ENCODE results near the gene BHMT2.

The BHMT2 gene

DNA sequence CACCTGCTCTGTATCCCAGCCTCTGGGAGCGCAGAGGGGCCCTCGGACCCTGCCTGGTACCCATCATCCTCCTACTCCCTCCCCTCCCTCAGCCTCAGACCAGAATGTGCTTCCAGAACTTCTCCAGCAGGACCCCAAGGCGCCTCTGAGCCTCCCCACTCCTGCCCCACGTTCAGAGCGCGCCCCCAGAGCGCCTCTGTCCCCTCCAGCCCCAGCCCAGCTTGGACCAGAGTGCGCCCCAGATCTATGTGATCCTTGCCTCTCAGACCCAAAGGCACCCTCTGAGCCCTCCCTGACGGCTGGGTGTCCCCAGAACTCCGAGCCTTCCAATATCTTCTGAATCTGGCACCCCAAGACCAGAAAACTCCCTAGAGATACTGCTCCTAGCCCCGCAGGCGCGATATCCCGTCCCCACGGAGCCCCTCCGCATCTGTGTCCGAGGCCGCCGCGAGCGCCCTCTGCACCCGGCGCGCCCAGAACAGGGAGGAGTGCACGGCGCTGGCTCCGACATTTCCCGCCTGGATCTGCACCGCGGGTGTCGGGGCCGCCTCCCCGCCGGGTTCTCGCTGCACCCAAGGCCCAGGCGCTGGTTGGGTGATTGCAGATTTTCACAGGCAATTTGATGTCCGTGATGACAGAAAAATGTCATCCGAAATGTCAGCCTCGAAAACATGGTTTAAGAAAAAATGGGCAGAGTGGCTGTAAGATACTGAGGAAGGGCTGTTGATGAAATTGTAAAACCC is 42.6 kb downstream of the BHMT2 start:
- in situ Hi-C loops (cut with MboI; ENCODE audit: low sequenced_read_pairs) = no loop called here

- in situ Hi-C loops (cut with MboI; ENCODE audit: low sequenced_read_pairs) = no loop called here
Observed at GRCh38 chr5:79112703-79113058, 43.1 kb downstream of the BHMT2 start.

DNA sequence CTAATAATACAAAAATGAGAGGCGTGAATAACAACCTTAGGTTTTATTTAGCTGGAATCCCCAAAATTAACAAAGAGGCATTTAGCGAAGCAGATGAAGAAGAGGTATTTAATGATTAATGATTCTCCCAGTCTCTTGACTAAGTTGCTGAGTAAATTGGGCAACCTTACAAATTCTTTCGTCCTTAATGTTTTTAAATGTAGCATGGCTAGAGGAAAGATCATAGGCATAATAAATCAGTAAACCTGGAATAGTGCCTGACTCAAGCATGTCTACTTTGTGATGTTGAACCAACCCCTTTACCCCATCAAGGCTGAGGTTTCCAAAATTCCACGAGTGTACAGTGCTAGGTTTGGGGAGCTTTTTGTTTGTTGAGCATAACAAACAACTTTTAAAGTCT is 49.9 kb downstream of the BHMT2 start:
- in situ Hi-C loops (cut with MboI; ENCODE audit: low sequenced_read_pairs) = no loop called here

DNA sequence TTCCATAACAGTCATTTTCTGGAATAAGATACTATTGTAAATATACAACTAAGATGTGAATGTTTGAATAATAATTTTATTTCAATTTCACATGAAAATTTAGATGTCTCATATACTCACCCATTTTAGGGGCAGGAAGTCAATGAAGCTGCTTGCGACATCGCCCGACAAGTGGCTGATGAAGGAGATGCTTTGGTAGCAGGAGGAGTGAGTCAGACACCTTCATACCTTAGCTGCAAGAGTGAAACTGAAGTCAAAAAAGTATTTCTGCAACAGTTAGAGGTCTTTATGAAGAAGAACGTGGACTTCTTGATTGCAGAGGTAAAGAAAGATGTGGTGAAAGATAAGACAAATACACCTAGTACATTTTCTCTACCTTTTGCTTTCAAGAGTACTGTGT is 50.7 kb downstream of the BHMT2 start:
- in situ Hi-C loops (cut with MboI; ENCODE audit: low sequenced_read_pairs) = no loop called here

GRCh38 chr5:79122973-79123372 is 53.4 kb downstream of the BHMT2 start:
- in situ Hi-C loops (cut with MboI; ENCODE audit: low sequenced_read_pairs) = no loop called here

DNA sequence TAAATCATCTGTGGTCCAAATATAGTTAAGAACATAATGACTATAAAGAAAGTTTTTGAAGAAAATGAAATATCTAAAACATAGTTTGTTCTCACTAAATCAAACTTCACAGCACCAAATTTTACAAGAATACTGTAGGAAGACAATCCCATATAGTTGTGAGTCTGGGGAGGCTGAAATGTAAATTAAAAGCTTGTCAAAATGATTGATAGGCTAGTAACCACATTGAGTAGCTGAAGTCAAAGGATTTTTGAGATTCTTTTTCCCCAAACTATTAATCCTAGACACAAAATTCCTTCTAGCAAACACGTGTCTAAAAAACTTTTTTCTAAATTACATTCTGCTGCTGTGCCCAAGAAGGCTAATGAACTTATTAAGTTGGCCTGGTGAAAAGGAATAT is 55.0 kb downstream of the BHMT2 start:
- in situ Hi-C loops (cut with MboI; ENCODE audit: low sequenced_read_pairs) = loop anchor here (25.0 kb wide), 1 partner anchor 87 kb away; no protein-coding TSS in a partner anchor

- in situ Hi-C loops (cut with MboI; ENCODE audit: low sequenced_read_pairs) = loop anchor here (25.0 kb wide), 1 partner anchor 93 kb away; no protein-coding TSS in a partner anchor
Observed at GRCh38 chr5:79130781-79131180, 61.2 kb downstream of the BHMT2 start.

GRCh38 chr5:79133121-79133656 is 63.6 kb downstream of the BHMT2 start:
- in situ Hi-C loops (cut with MboI; ENCODE audit: low sequenced_read_pairs) = loop anchor here (25.0 kb wide), 1 partner anchor 96 kb away; no protein-coding TSS in a partner anchor

DNA sequence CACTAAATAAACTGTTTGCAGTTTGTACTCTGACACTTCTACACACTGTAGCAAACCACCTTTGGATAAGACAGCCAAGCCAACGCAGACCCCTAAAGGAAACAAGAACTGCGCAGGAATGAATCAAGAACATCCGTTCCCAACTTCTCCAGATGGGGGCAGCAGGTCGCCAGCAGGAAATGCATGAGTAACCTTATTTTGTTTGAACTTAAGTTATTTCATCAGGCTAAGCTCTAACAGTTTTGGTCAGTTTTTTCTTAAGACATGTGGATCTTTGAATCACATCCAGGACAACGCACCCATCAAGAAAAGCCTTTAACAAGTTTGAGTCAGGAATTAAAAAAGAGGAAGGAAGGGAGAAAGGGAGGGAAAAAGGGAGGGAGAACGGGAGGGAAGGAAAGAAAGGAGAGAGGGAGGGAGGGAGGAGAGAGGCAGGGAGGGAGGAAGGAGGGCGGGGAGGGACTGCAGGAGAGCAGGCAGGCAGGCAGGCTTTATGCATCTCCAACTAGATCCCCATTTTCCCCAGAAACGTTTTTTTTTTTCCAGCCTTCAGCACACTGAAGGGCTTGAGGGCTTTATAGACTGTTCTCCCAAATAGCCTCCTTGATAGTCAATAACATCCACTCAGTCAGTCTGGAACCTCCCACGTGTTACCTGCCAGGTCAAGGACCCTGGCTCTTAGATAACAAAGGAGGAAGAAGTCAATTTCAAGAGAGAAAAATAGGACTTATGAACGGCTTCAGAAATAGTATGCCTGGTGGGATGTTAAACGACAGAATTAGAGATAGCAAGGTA is 64.3 kb downstream of the BHMT2 start:
- in situ Hi-C loops (cut with MboI; ENCODE audit: low sequenced_read_pairs) = loop anchor here (25.0 kb wide), 1 partner anchor 97 kb away; no protein-coding TSS in a partner anchor

DNA sequence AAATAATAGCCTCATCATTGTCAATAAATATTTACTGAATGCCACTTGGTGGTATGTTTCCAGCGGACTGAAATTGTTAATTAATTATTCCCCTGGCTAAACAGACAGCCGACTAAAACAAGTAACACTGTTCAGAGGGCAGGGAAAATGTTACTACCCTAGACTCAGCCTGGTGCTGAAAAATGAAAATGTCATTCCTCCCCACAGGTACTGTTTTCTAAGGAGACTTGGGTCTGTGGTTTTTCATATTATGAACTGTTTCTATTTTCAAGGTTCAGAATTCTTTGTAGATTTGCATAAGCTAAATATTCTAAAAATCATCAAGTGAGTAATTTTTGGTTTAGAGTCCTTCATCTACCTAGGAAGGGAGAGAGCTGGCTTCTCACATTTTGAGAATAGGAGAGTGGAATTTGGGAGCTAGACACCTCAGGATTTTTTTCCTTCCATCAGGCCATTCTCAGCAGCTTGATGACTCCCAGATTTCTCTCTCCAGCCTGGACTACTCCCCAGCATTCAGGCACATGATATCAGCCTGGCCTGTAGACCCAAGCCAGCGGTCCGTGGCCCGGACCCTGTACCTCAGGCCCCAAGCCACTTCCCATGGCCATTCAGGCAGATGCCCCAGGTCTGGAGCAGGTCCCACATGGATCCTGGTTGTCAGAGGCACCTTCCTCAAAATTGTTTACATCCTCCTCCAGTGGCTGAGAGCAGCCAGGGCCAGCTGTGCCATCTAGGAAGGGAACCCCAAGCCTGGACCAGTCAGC is 66.4 kb downstream of the BHMT2 start:
- in situ Hi-C loops (cut with MboI; ENCODE audit: low sequenced_read_pairs) = loop anchor here (25.0 kb wide), 1 partner anchor 99 kb away; no protein-coding TSS in a partner anchor

GRCh38 chr5:79136618-79137017 is 67.1 kb downstream of the BHMT2 start:
- in situ Hi-C loops (cut with MboI; ENCODE audit: low sequenced_read_pairs) = loop anchor here (25.0 kb wide), 1 partner anchor 99 kb away; no protein-coding TSS in a partner anchor

All from HL-60/S4 treated with phorbol 12-myristate 13-acetate at 8.2 ng/mL for 4 days and 3 days (cell line).